ENCODE data around the gene TRAT1. TPM values are rescaled to one million over a fixed set of nuclear protein-coding genes. Genes with fewer than 3 reads are reported as not detected.

TRAT1 gene
- total RNA-seq, 2 donors from 2014 or later, result 87.0 to 100 TPM

DNA sequence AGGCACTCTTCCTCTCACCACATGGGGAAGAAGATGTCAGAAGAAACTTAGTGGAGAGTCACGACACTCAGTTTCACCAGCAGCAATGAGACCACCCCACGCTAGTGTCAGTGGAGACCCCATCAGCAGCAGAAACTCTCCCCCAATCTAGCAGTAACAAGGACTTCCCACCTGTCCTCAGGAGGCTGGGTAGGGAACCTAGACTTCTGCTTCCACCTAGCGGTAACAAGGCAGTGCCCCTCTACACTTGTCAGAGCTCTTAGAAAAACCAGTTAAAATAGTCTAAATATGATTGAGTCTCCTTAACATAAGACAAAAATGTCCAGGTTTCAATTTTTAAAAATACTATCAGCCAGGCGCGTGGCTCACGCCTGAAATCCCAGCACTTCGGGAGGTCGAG lies 57.3 kb downstream of the TRAT1 start:
- Mint-ChIP-seq H3K4me1 (peaks cover 3% of the 10 kb centered on the region), H3K4me3 (no peak overlapping the region), H3K36me3 (ENCODE audit: low read depth) (peaks cover 2% of the 10 kb centered on the region), H3K27me3 (no peaks in the 10 kb centered on the region), H3K27ac (no peak overlapping the region)
- ATAC-seq, result no peak
- DNase-seq, result no peak
- H3K9me3 ChIP-seq (ENCODE audit: control insufficient read depth, low read length, poor library complexity, severe bottlenecking), result no peaks in the 10 kb centered on the region

DNA sequence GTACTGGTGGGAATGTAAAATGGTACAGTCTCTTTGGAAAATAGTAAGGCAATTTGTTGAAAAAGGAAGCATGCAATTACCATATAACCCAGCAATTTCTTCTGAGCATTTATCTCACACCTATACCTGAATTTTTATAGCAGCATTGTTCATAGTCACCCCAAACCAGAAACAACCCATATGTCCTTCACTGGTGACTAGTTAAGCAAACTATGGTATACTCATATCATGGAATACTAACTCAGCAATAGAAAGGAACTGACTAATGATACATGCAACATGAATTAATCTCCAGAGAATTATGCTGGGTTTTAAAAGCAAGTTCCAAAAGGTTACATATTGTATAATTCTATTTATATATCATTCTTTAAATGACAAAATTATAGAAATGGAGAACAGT lies 60.2 kb downstream of the TRAT1 start:
- Mint-ChIP-seq H3K4me1 (peaks cover 3% of the 10 kb centered on the region), H3K27me3 (no peaks in the 10 kb centered on the region), H3K27ac (no peak overlapping the region), H3K36me3 (ENCODE audit: low read depth) (peaks cover 2% of the 10 kb centered on the region), H3K4me3 (no peak overlapping the region)
- no peaks in the 10 kb centered on the region for H3K9me3 ChIP-seq (ENCODE audit: control insufficient read depth, low read length, poor library complexity, severe bottlenecking)
- DNase-seq (no peak), ATAC-seq (no peak)

DNA sequence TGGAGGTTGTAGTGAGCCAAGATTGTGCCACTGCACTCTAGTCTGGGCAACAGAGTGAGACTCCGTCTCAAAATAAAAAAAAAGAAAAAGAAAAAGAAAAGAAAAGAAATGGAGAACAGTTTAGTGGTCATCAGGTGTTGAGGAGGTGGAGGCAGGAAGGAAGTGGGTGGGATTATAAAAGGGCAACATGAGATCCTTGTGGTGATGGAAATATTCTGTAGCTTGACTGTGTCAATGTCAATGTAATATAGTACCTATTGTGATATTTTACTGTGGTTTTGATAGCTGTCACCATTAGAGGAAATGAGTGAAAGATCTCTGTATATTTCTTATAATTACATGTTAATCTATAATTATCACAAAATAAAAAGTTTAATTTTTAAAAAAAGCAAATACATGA lies 60.8 kb downstream of the TRAT1 start:
- no peaks in the 10 kb centered on the region for H3K27me3 Mint-ChIP-seq
- peaks cover 2% of the 10 kb centered on the region for H3K36me3 Mint-ChIP-seq (ENCODE audit: low read depth)
- H3K4me3 Mint-ChIP-seq, result no peak overlapping the region
- DNase-seq (no peak), ATAC-seq (no peak)
- H3K27ac Mint-ChIP-seq, result no peak overlapping the region
- no peaks in the 10 kb centered on the region for H3K9me3 ChIP-seq (ENCODE audit: control insufficient read depth, low read length, poor library complexity, severe bottlenecking)
- H3K4me1 Mint-ChIP-seq, result peaks cover 3% of the 10 kb centered on the region

GRCh38 chr3:108887121-108887520 lies 64.5 kb downstream of the TRAT1 start:
- Mint-ChIP-seq H3K27me3 (no peaks in the 10 kb centered on the region), H3K36me3 (ENCODE audit: low read depth) (no peaks in the 10 kb centered on the region), H3K4me1 (peaks cover 3% of the 10 kb centered on the region), H3K27ac (no peak overlapping the region), H3K4me3 (no peak overlapping the region)
- ATAC-seq, result no peak
- no peaks in the 10 kb centered on the region for H3K9me3 ChIP-seq (ENCODE audit: control insufficient read depth, low read length, poor library complexity, severe bottlenecking)
- DNase-seq, result no peak

- Mint-ChIP-seq H3K4me1 (peaks cover 3% of the 10 kb centered on the region), H3K36me3 (ENCODE audit: low read depth) (no peaks in the 10 kb centered on the region), H3K4me3 (no peak overlapping the region), H3K27ac (no peak overlapping the region), H3K27me3 (no peaks in the 10 kb centered on the region)
- DNase-seq (no peak), ATAC-seq (no peak)
- H3K9me3 ChIP-seq (ENCODE audit: control insufficient read depth, low read length, poor library complexity, severe bottlenecking), result no peaks in the 10 kb centered on the region
These were observed 65.2 kb downstream of the TRAT1 start for GRCh38 chr3:108887777-108888176.

DNA sequence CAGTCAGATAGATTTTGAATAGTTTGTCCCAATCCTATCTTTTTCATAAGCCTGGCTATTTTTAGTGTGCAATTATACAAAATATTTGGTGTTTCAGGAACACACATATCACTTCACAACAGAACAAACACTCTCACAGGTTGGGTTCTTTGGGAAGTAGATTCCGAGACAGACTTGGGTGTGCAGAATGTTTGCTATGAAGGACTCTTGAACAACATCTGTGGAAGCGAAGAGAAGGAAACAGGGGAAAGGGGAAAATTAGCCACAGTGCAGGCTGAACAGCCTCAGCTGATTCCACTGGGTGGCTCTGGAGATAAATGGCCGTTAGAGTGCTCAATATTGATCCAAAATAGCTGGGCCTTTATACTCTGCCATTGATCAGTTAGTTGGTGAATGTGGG lies 69.2 kb downstream of the TRAT1 start:
- H3K4me3 Mint-ChIP-seq, result no peak overlapping the region
- H3K9me3 ChIP-seq (ENCODE audit: control insufficient read depth, low read length, poor library complexity, severe bottlenecking), result no peaks in the 10 kb centered on the region
- H3K36me3 Mint-ChIP-seq (ENCODE audit: low read depth), result no peaks in the 10 kb centered on the region
- ATAC-seq, result no peak
- peaks cover 5% of the 10 kb centered on the region for H3K27me3 Mint-ChIP-seq
- no peaks in the 10 kb centered on the region for H3K4me1 Mint-ChIP-seq
- no peak overlapping the region for H3K27ac Mint-ChIP-seq
- no peak for DNase-seq

DNA sequence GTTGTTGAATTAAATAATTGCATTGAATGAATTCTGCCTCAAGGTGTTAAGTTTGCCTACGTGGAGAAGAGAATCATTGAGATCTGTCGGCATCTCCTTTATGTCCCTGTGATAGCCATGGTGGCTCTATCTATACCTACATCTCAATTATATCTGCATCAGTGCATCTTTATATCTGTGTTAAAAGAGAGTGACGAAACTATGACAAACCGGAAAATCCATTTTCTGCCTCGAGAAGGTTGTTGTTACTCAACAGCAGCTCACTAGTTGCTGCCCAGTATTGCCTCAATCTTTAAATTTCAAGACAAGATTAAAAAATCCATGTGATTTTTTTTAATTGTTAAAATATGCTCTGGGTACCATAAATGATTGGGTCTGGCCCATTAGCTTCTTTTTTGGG lies 72.4 kb downstream of the TRAT1 start:
- peaks cover 5% of the 10 kb centered on the region for H3K27me3 Mint-ChIP-seq

GRCh38 chr3:108897883-108898282 lies 75.3 kb downstream of the TRAT1 start:
- Mint-ChIP-seq H3K27ac (no peak overlapping the region), H3K36me3 (ENCODE audit: low read depth) (no peaks in the 10 kb centered on the region), H3K27me3 (peaks cover 5% of the 10 kb centered on the region), H3K4me3 (no peak overlapping the region), H3K4me1 (peaks cover 3% of the 10 kb centered on the region)
- DNase-seq (no peak), ATAC-seq (no peak)
- H3K9me3 ChIP-seq (ENCODE audit: control insufficient read depth, low read length, poor library complexity, severe bottlenecking), result no peaks in the 10 kb centered on the region

More for the DNA sequence above, 72.4 kb downstream of the TRAT1 start:
- DNase-seq (no peak), ATAC-seq (no peak)
- H3K9me3 ChIP-seq (ENCODE audit: control insufficient read depth, low read length, poor library complexity, severe bottlenecking), result no peaks in the 10 kb centered on the region
- H3K4me1 Mint-ChIP-seq, result peaks cover 3% of the 10 kb centered on the region
- no peaks in the 10 kb centered on the region for H3K36me3 Mint-ChIP-seq (ENCODE audit: low read depth)
- H3K4me3 Mint-ChIP-seq, result no peak overlapping the region
- H3K27ac Mint-ChIP-seq, result no peak overlapping the region

DNA sequence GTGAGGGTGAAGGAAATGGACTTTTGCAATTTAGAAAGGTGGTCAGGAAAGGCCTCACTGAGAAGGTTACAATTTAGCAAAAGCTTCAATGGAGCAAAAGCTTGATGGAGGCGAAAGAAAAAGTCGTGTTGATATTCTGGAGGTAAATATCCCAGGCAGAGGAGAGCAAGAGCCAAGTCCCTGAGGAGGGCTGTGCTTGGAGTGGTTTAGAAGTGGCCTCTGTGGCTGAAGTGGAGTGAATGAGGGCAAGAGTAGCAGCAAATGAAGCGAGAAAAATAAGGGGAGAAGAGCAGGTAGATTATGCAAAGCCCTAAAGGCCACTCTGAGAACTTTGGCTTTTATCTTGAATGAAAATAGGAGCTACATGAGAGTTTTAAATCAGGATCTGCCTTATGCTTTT lies 76.9 kb downstream of the TRAT1 start:
- no peaks in the 10 kb centered on the region for H3K36me3 Mint-ChIP-seq (ENCODE audit: low read depth)
- DNase-seq, result no peak

More for the DNA sequence above, 76.9 kb downstream of the TRAT1 start:
- H3K27me3 Mint-ChIP-seq, result peaks cover 5% of the 10 kb centered on the region
- H3K4me3 Mint-ChIP-seq, result no peak overlapping the region
- no peak for ATAC-seq
- no peaks in the 10 kb centered on the region for H3K9me3 ChIP-seq (ENCODE audit: control insufficient read depth, low read length, poor library complexity, severe bottlenecking)
- H3K27ac Mint-ChIP-seq, result no peak overlapping the region
- peaks cover 3% of the 10 kb centered on the region for H3K4me1 Mint-ChIP-seq

Other genes with a start within 250 kb of the TRAT1 start
- 1 to 10 TPM; 4.1 to 6.8 TPM for gene CIP2A, start 233.3 kb upstream of the TRAT1 start, total RNA-seq
- 10 to 100 TPM; 14.3 to 15.1 TPM for gene DZIP3, start 233.1 kb upstream of the TRAT1 start, total RNA-seq
- not detected for gene RETNLB, start 65.4 kb upstream of the TRAT1 start, total RNA-seq
- not detected for gene GUCA1C, start 131.1 kb downstream of the TRAT1 start, total RNA-seq

Measured in T-helper 17 cell (primary cell).